ENCODE measurements around the gene CCL17.

GRCh38 chr16:57403965-57404817 lies at the start of gene CCL17:
- TF ChIP-seq CTCF (IDR thresholded peaks at IDR 0.05; ENCODE audit: low read depth, low read length), result no peak
- no peak for TF ChIP-seq EZH2phosphoT487 (IDR thresholded peaks at IDR 0.05; ENCODE audit: low read depth)
